PC-3 (cell line): ENCODE data around the gene CS.

Experiments
- CTCF ChIP-seq: fragments of 300-600 bp; sonication (generic); conservative IDR thresholded peaks from 2 replicates; pipeline ENCODE4 v1.5.1; 2017; ENCODE audit warnings: antibody characterized with exemption, low read depth, mild to moderate bottlenecking, low read length
- EZH2 ChIP-seq: fragments of 300-600 bp; sonication (generic); IDR thresholded peaks from one replicate; pipeline ENCODE4 v1.6.1; 2017; ENCODE audit warnings: antibody characterized with exemption, mild to moderate bottlenecking, low read length; ENCODE audit not compliant: unreplicated experiment

- TF ChIP-seq EZH2 (no peak), CTCF (no peak)
These were observed 77.6 kb downstream of the CS start for GRCh38 chr12:56222531-56222895.
